H9 (cell line): ENCODE results near the gene LPXN. TPM values are rescaled to one million over a fixed set of nuclear protein-coding genes. Genes with fewer than 3 reads are reported as not detected.

Experiments
- DNase-seq: peaks from one replicate; pipeline ENCODE4 v3.0.0-alpha.2; 2017
- H2AFZ ChIP-seq: one replicate; pipeline ENCODE4 v1.6.1; 2013; ENCODE audit warnings: mild to moderate bottlenecking, low read length, control low read depth, moderate library complexity
- H2AK5ac ChIP-seq: 2 replicates; pipeline ENCODE4 v1.6.1; 2013; ENCODE audit warnings: low read length, control low read depth, mixed read lengths; ENCODE audit not compliant: insufficient read length
- H2BK120ac ChIP-seq: one replicate; pipeline ENCODE4 v1.6.1; 2013; ENCODE audit warnings: low read depth, mild to moderate bottlenecking, low read length, control low read depth, inconsistent platforms; ENCODE audit not compliant: poor library complexity, severe bottlenecking
- H2BK12ac ChIP-seq: 2 replicates; pipeline ENCODE4 v1.6.1; 2013; ENCODE audit warnings: low read length, control low read depth, mixed read lengths, low read depth; ENCODE audit not compliant: insufficient read length
- H2BK15ac ChIP-seq: 2 replicates; pipeline ENCODE4 v1.6.1; 2013; ENCODE audit warnings: low read depth, low read length, control low read depth
- H2BK20ac ChIP-seq: one replicate; pipeline ENCODE4 v1.6.1; 2013; ENCODE audit warnings: low read depth, mild to moderate bottlenecking, low read length, control low read depth, inconsistent platforms; ENCODE audit not compliant: poor library complexity, severe bottlenecking
- H2BK5ac ChIP-seq: 2 replicates; pipeline ENCODE4 v1.6.1; 2013; ENCODE audit warnings: low read length, control low read depth, mixed read lengths; ENCODE audit not compliant: insufficient read length
- H3K14ac ChIP-seq: 2 replicates; pipeline ENCODE4 v1.6.1; 2013; ENCODE audit warnings: low read length, control low read depth; ENCODE audit not compliant: insufficient read depth
- H3K18ac ChIP-seq: 2 replicates; pipeline ENCODE4 v1.6.1; 2013; ENCODE audit warnings: low read depth, mild to moderate bottlenecking, mixed read lengths, low read length, control low read depth; ENCODE audit not compliant: insufficient read length
- H3K23ac ChIP-seq: 2 replicates; pipeline ENCODE4 v1.6.1; 2013; ENCODE audit warnings: low read length, control low read depth, mixed read lengths, low read depth; ENCODE audit not compliant: insufficient read length
- H3K23me2 ChIP-seq: 2 replicates; pipeline ENCODE4 v1.6.1; 2013; ENCODE audit warnings: low read depth, mild to moderate bottlenecking, mixed read lengths, low read length, control low read depth; ENCODE audit not compliant: insufficient read length, poor library complexity, severe bottlenecking
- H3K27ac ChIP-seq: 2 replicates; pipeline ENCODE4 v1.5.1; 2013; ENCODE audit warnings: low read length, control low read depth, mixed read lengths, low read depth; ENCODE audit not compliant: insufficient read length
- H3K27me3 ChIP-seq: 2 replicates; pipeline ENCODE4 v1.6.1; 2013; ENCODE audit warnings: low read length, control low read depth, inconsistent platforms; ENCODE audit not compliant: insufficient read depth
- H3K4ac ChIP-seq: 2 replicates; pipeline ENCODE4 v1.6.1; 2013; ENCODE audit warnings: low read depth, mild to moderate bottlenecking, control low read depth, inconsistent platforms, low read length, moderate library complexity
- H3K4me1 ChIP-seq: 2 replicates; pipeline ENCODE4 v1.6.1; 2013; ENCODE audit warnings: low read length, control low read depth, inconsistent platforms; ENCODE audit not compliant: insufficient read depth
- H3K4me2 ChIP-seq: 2 replicates; pipeline ENCODE4 v1.6.1; 2013; ENCODE audit warnings: low read length, control low read depth, mixed read lengths; ENCODE audit not compliant: insufficient read length, insufficient read depth
- H3K56ac ChIP-seq: 2 replicates; pipeline ENCODE4 v1.6.1; 2013; ENCODE audit warnings: low read depth, mild to moderate bottlenecking, mixed read lengths, low read length, control low read depth; ENCODE audit not compliant: insufficient read length
- H3K79me1 ChIP-seq: 2 replicates; pipeline ENCODE4 v1.6.1; 2013; ENCODE audit warnings: low read depth, mild to moderate bottlenecking, moderate library complexity, low read length, control low read depth, inconsistent platforms; ENCODE audit not compliant: insufficient read depth, poor library complexity, severe bottlenecking
- H3K79me2 ChIP-seq: 2 replicates; pipeline ENCODE4 v1.6.1; 2013; ENCODE audit warnings: low read length, control low read depth, inconsistent platforms; ENCODE audit not compliant: insufficient read depth
- H3K9ac ChIP-seq: 2 replicates; pipeline ENCODE4 v1.6.1; 2013; ENCODE audit warnings: low read length, control low read depth, mixed read lengths; ENCODE audit not compliant: insufficient read length; ENCODE audit errors: extremely low read depth
- H3K9me3 ChIP-seq: one replicate; pipeline ENCODE4 v1.6.1; 2013; ENCODE audit warnings: low read depth, low read length, inconsistent platforms; ENCODE audit not compliant: control insufficient read depth
- H3T11ph ChIP-seq: one replicate; pipeline ENCODE4 v1.6.1; 2013; ENCODE audit warnings: mild to moderate bottlenecking, low read length, control low read depth, inconsistent platforms
- H4K20me1 ChIP-seq: one replicate; pipeline ENCODE4 v1.6.1; 2013; ENCODE audit not compliant: control insufficient read depth, insufficient read length, insufficient read depth
- H4K5ac ChIP-seq: 2 replicates; pipeline ENCODE4 v1.6.1; 2013; ENCODE audit warnings: low read depth, mild to moderate bottlenecking, mixed read lengths, low read length, control low read depth; ENCODE audit not compliant: insufficient read length
- H4K8ac ChIP-seq: replicated peaks from 2 replicates; pipeline ENCODE4 v1.6.1; 2013; ENCODE audit warnings: low read length, control low read depth, mixed read lengths, low read depth; ENCODE audit not compliant: insufficient read length
- H4K91ac ChIP-seq: 2 replicates; pipeline ENCODE4 v1.6.1; 2013; ENCODE audit warnings: low read depth, mild to moderate bottlenecking, moderate library complexity, mixed read lengths, low read length, control low read depth; ENCODE audit not compliant: insufficient read length
- H3K27ac Mint-ChIP-seq, 3 experiments: 2 replicates in 2 of 3; 3 replicates in 1 of 3; pipeline ENCODE4 v1.8.0; 2020 to 2021; ENCODE audit warnings: mixed read lengths in 3 of 3, mild to moderate bottlenecking in 1 of 3, moderate library complexity in 1 of 3
- H3K27me3 Mint-ChIP-seq: 2 replicates; pipeline ENCODE4 v1.8.0; 2021; ENCODE audit warnings: low read depth, mild to moderate bottlenecking, moderate library complexity, mixed read lengths
- H3K36me3 Mint-ChIP-seq, 3 experiments: 2 replicates in 2 of 3; 3 replicates in 1 of 3; pipeline ENCODE4 v1.8.0; 2020 to 2021; ENCODE audit warnings: low read depth in 3 of 3, mixed read lengths in 3 of 3; ENCODE audit not compliant: insufficient read depth in 1 of 3
- H3K4me1 Mint-ChIP-seq, 2 experiments: 2 replicates each; pipeline ENCODE4 v1.8.0; 2020; ENCODE audit warnings: mixed read lengths in 2 of 2
- H3K4me3 Mint-ChIP-seq, 2 experiments: 2 replicates in 1 of 2; 3 replicates in 1 of 2; pipeline ENCODE4 v1.8.0; 2020 to 2021; ENCODE audit warnings: mild to moderate bottlenecking in 2 of 2, mixed read lengths in 2 of 2, moderate library complexity in 1 of 2
- H3K9me3 Mint-ChIP-seq, 2 experiments: 2 replicates in 1 of 2; 3 replicates in 1 of 2; pipeline ENCODE4 v1.8.0; 2020; ENCODE audit warnings: mild to moderate bottlenecking in 2 of 2, mixed read lengths in 2 of 2, moderate library complexity in 1 of 2
- CTCF ChIP-seq: fragments of 200-600 bp; sonication (generic); conservative IDR thresholded peaks from 3 replicates; pipeline ENCODE4 v1.8.0; 2021; ENCODE audit warnings: antibody characterized with exemption, mild to moderate bottlenecking
- WGBS: extraction: QIAGEN DNeasy Blood & Tissue Kit; methylation state at CpG from one replicate; pipeline ENCODE4 v1.1.7; 2013; ENCODE audit warnings: missing lambda C conversion rate, low lambda C conversion rate, mixed read lengths; ENCODE audit not compliant: insufficient read length; ENCODE audit errors: extremely low coverage; 5-methylcytosine and 5-hydroxymethylcytosine counted together
- total RNA-seq: library from RNA; stranded (reverse); gene quantifications from 2 replicates; pipeline ENCODE4 v1.2.1, GENCODE V29; 2021

LPXN gene
- total RNA-seq, 1 experiment from 2014 or later = 1.4 TPM

GRCh38 chr11:58580311-58580710, 4.7 kb upstream of the LPXN start:
- H4K8ac ChIP-seq = no peak overlapping the region
- no peak for DNase-seq
- H3K27ac ChIP-seq = no peak overlapping the region
- H3K79me1 ChIP-seq = no peaks in the 10 kb centered on the region
- no peak overlapping the region for H2BK20ac ChIP-seq
- H3K9ac ChIP-seq = no peak overlapping the region
- H3K23ac ChIP-seq = no peak overlapping the region
- TF ChIP-seq CTCF = no peak
- no peak overlapping the region for H3K18ac ChIP-seq
- no peak overlapping the region for H2AK5ac ChIP-seq
- no peaks in the 10 kb centered on the region for H3K9me3 ChIP-seq
- no peak overlapping the region for H3K4ac ChIP-seq
- no peak overlapping the region for H3K56ac ChIP-seq
- Mint-ChIP-seq H3K27ac (peak overlapping the region in 1 of 3 experiments; percentile 97; a peak in 2 of 7 replicates), H3K4me3 (peak overlapping the region; percentile 99 to 100), H3K27me3 (no peaks in the 10 kb centered on the region; the same call in 1 of the 2 replicates), H3K9me3 (no peaks in the 10 kb centered on the region; a peak in 2 of 5 replicates), H3K36me3 (peaks cover 0 to 9% (median 3%) of the 10 kb centered on the region in 3 experiments; a peak in 5 of 7 replicates), H3K4me1 (peaks cover 26 to 28% of the 10 kb centered on the region in 2 experiments)
- no peak overlapping the region for H2BK120ac ChIP-seq
- no peak overlapping the region for H2BK5ac ChIP-seq
- no peak overlapping the region for H4K91ac ChIP-seq
- H3K23me2 ChIP-seq = peaks cover 4% of the 10 kb centered on the region
- WGBS = no CpG with 5 or more reads among the region's 2 CpGs
- 0 out of 2 replicates have a peak, but pooled peaks cover 3% of the 10 kb centered on the region for H3K4me1 ChIP-seq
- H3K79me2 ChIP-seq = peaks cover 23% of the 10 kb centered on the region; the same call in 1 of the 2 replicates
- peak overlapping the region; percentile 78 for H3K4me2 ChIP-seq
- H2AFZ ChIP-seq = no peak overlapping the region
- no peak overlapping the region for H3T11ph ChIP-seq
- no peak overlapping the region for H4K5ac ChIP-seq
- H4K20me1 ChIP-seq = no peaks in the 10 kb centered on the region
- H3K14ac ChIP-seq = no peak overlapping the region
- H3K27me3 ChIP-seq = no peaks in the 10 kb centered on the region
- no peak overlapping the region for H2BK12ac ChIP-seq
- H2BK15ac ChIP-seq = no peak overlapping the region
